K562 (cell line): Measurements from ENCODE around the gene MRPS10. TPM values are rescaled to one million over a fixed set of nuclear protein-coding genes. Genes with fewer than 3 reads are reported as not detected.
A peak's percentile ranks its signal among the peaks of the same experiment; 100 is the strongest.

Source experiments
- ATAC-seq: fragments of 200-7000 bp; cut with Tn5 transposase; 3 replicates; pipeline ENCODE4 v1.9.1; 2020; ENCODE audit warnings: moderate library complexity
- BruUV-seq: library from RNA; stranded (reverse); fragments of 400-500 nt; replicated peaks from 2 replicates; lab custom pipeline; 2021; lab: Mats Ljungman, UMichigan
- CTCF ChIA-PET: fragments of 300-600 bp; formaldehyde crosslinking; extraction: SDS; loops from one replicate; lab custom pipeline; 2021; ENCODE audit warnings: low intra/inter-chr PET ratio; lab: Yijun Ruan, JAX
- POLR2A ChIA-PET: fragments of 300-600, 350-650 bp; sonication (Branson Sonifier 250); formaldehyde crosslinking; extraction: SDS; loops from one replicate; lab custom pipeline; 2021; ENCODE audit warnings: antibody characterized with exemption, inconsistent platforms; lab: Yijun Ruan, JAX
- DNase-seq, 4 experiments: peaks; one replicate each; pipeline versions ENCODE4 v3.0.0 to v3.0.0-alpha.2; 2011 to 2018; ENCODE audit warnings: low spot score in 3 of 4, mixed read lengths in 3 of 4; ENCODE audit errors: extremely low read depth in 1 of 4
- FAIRE-seq: peaks from 2 replicates; lab custom pipeline; 2011; peaks lifted over from hg19 to GRCh38; lab: Jason Lieb, UNC
- H2AFZ ChIP-seq: 2 replicates; pipeline ENCODE4 v1.6.0; 2011; ENCODE audit warnings: low read depth, low read length, control low read depth, inconsistent platforms
- H3K27ac ChIP-seq: fragments of 200-600 bp; 3 replicates; pipeline ENCODE4 v1.8.0; 2011; ENCODE audit warnings: low read depth, mild to moderate bottlenecking, control low read depth, inconsistent platforms, low read length, moderate library complexity, mixed read lengths; ENCODE audit errors: extremely low read depth
- H3K27me3 ChIP-seq, 2 experiments: fragments of 300-600 bp in 1 of 2; 2 replicates in 1 of 2; 3 replicates in 1 of 2; pipeline versions ENCODE4 v1.6.0 to v1.8.0; 2011; ENCODE audit warnings: inconsistent platforms in 2 of 2, low read length in 2 of 2, mild to moderate bottlenecking in 1 of 2, mixed read lengths in 1 of 2, moderate library complexity in 1 of 2; ENCODE audit not compliant: control insufficient read depth in 2 of 2, insufficient read depth in 2 of 2
- H3K36me3 ChIP-seq: fragments of 300-600 bp; 3 replicates; pipeline ENCODE4 v1.8.0; 2011; ENCODE audit warnings: mild to moderate bottlenecking, low read length, inconsistent platforms; ENCODE audit not compliant: control insufficient read depth, insufficient read depth
- H3K4me1 ChIP-seq, 2 experiments: fragments of 200-600 bp in 1 of 2; replicated peaks in 1 of 2; 2 replicates in 1 of 2; 3 replicates in 1 of 2; pipeline versions ENCODE4 v1.5.1 to v1.8.0; 2011; ENCODE audit warnings: inconsistent platforms in 2 of 2, low read length in 2 of 2, mild to moderate bottlenecking in 1 of 2, mixed read lengths in 1 of 2, moderate library complexity in 1 of 2; ENCODE audit not compliant: control insufficient read depth in 2 of 2, insufficient read depth in 2 of 2
- H3K4me2 ChIP-seq: 2 replicates; pipeline ENCODE4 v1.6.1; 2011; ENCODE audit warnings: low read length, control low read depth, inconsistent platforms, mixed read lengths; ENCODE audit not compliant: insufficient read depth
- H3K4me3 ChIP-seq: fragments of 200-600 bp; sonication (generic), shearing (Covaris generic); 2 replicates; pipeline ENCODE4 v1.5.1; 2016; ENCODE audit warnings: control low read depth, inconsistent platforms
- H3K79me2 ChIP-seq: fragments of 200-600 bp; 3 replicates; pipeline ENCODE4 v1.8.0; 2011; ENCODE audit warnings: low read length, inconsistent platforms; ENCODE audit not compliant: control insufficient read depth, insufficient read depth
- H3K9ac ChIP-seq, 2 experiments: 2 replicates each; pipeline versions ENCODE4 v1.6.0 to v1.6.1; 2011; ENCODE audit warnings: low read depth in 2 of 2, low read length in 2 of 2, control low read depth in 1 of 2, inconsistent platforms in 1 of 2, mild to moderate bottlenecking in 1 of 2, mixed read lengths in 1 of 2; ENCODE audit not compliant: insufficient read depth in 1 of 2
- H3K9me1 ChIP-seq: one replicate; pipeline ENCODE4 v1.6.0; 2011; ENCODE audit warnings: inconsistent platforms, mild to moderate bottlenecking, low read length, moderate library complexity; ENCODE audit not compliant: control insufficient read depth, insufficient read depth
- H3K9me3 ChIP-seq: replicated peaks from 2 replicates; pipeline ENCODE4 v1.5.1; 2011; ENCODE audit warnings: low read depth, low read length, inconsistent platforms; ENCODE audit not compliant: control insufficient read depth, insufficient read depth
- H4K20me1 ChIP-seq: replicated peaks from 2 replicates; pipeline ENCODE4 v1.6.1; 2011; ENCODE audit warnings: low read length, inconsistent platforms, mixed read lengths; ENCODE audit not compliant: control insufficient read depth, insufficient read depth
- BHLHE40 ChIP-seq: IDR thresholded peaks from 2 replicates; pipeline ENCODE4 v1.6.1; 2011; ENCODE audit warnings: low read length, improper control_type of control experiment
- CREM ChIP-seq: IDR thresholded peaks from 2 replicates; pipeline ENCODE4 v1.6.1; 2014; ENCODE audit warnings: antibody characterized with exemption, low read depth
- KHSRP ChIP-seq: fragments of 450-650 bp; IDR thresholded peaks from 2 replicates; pipeline ENCODE4 v1.6.1; 2017
- RAD21 ChIP-seq, 2 experiments: fragments of 250-450 bp in 1 of 2; fragments of 450-650 bp in 1 of 2; sonication (Bioruptor Pico) in 1 of 2; formaldehyde crosslinking in 1 of 2; IDR thresholded peaks in 1 of 2; conservative IDR thresholded peaks in 1 of 2; 2 replicates each; pipeline versions ENCODE4 v1.4.0 to v1.8.0; 2020 to 2022; ENCODE audit warnings: mild to moderate bottlenecking in 2 of 2, moderate library complexity in 1 of 2
- RB1 ChIP-seq: fragments of 450-650 bp; IDR thresholded peaks from 2 replicates; pipeline ENCODE4 v1.6.1; 2017; ENCODE audit warnings: low read depth, mild to moderate bottlenecking
- SLC30A9 ChIP-seq: fragments of 250-450 bp; sonication (Bioruptor Pico); IDR thresholded peaks from 2 replicates; pipeline ENCODE4 v1.8.0; 2022; ENCODE audit warnings: mild to moderate bottlenecking, moderate library complexity
- SMC3 ChIP-seq: conservative IDR thresholded peaks from 2 replicates; pipeline ENCODE4 v1.6.1; 2011; ENCODE audit warnings: low read depth, low read length, improper control_type of control experiment; ENCODE audit not compliant: insufficient read depth
- TEAD4 ChIP-seq, 2 experiments: sonication (generic) in 1 of 2; formaldehyde crosslinking in 1 of 2; IDR thresholded peaks; 2 replicates each; pipeline versions ENCODE4 v1.6.1 to v1.8.0; 2012 to 2022; ENCODE audit warnings: borderline replicate concordance in 1 of 2, inconsistent platforms in 1 of 2, low read length in 1 of 2, mild to moderate bottlenecking in 1 of 2, missing genetic modification reagents in 1 of 2
- TFAM ChIP-seq: fragments of 250-450 bp; sonication (Bioruptor Pico); conservative IDR thresholded peaks from 2 replicates; pipeline ENCODE4 v1.5.0; 2021; ENCODE audit warnings: mild to moderate bottlenecking, moderate library complexity
- TOE1 ChIP-seq, 2 experiments: fragments of 450-650 bp in 1 of 2; sonication (generic) in 1 of 2; formaldehyde crosslinking in 1 of 2; IDR thresholded peaks; 2 replicates each; pipeline versions ENCODE4 v1.7.1 to v1.8.0; 2016 to 2022; ENCODE audit warnings: borderline replicate concordance in 2 of 2, mild to moderate bottlenecking in 2 of 2, antibody characterized with exemption in 1 of 2, inconsistent platforms in 1 of 2, low read depth in 1 of 2, missing genetic modification reagents in 1 of 2, moderate library complexity in 1 of 2
- ZFX ChIP-seq: sonication (generic); formaldehyde crosslinking; IDR thresholded peaks from 2 replicates; pipeline ENCODE4 v1.8.0; 2022; ENCODE audit warnings: mild to moderate bottlenecking, missing genetic modification reagents, moderate library complexity
- WGBS: fragments of 100-300 bp; shearing (Covaris generic); methylation state at CpG from one replicate; pipeline ENCODE4 v1.1.6; 2016; ENCODE audit warnings: low coverage, mixed read lengths; ENCODE audit not compliant: insufficient coverage; ENCODE audit errors: missing lambda C conversion rate; 5-methylcytosine and 5-hydroxymethylcytosine counted together
- in situ Hi-C: fragments of 300-500 bp; cut with MboI; formaldehyde crosslinking; loops from 4 replicates; pipeline ENCODE4 v1.15.0; 2018; ENCODE audit warnings: inconsistent platforms, mixed read lengths
- intact Hi-C: fragments of 100-400 bp; cut with micrococcal nuclease; formaldehyde crosslinking; loops from 2 replicates; pipeline ENCODE4 v1.14.2; 2022
- polyA plus RNA-seq, 8 experiments: library from polyadenylated mRNA; depleted of rRNA in 4 of 8; stranded (reverse) in 5 of 8; unstranded in 3 of 8; fragments of >200 nt; fragmentation: Nextera tagmentation in 2 of 8; fragmentation: Illumina TruSeq in 1 of 8; extraction: Ambion mirVana in 2 of 8; extraction: Trizol in 1 of 8; gene quantifications; 2 replicates each; pipeline versions ENCODE4 v1.2.1 to v1.2.3, GENCODE V29; 2011 to 2014; ENCODE audit warnings: inconsistent platforms in 1 of 8, missing spikeins in 1 of 8
- total RNA-seq, 7 experiments: library from RNA; depleted of rRNA in 6 of 7; stranded (reverse); fragments of >200 nt in 6 of 7; fragmentation: Illumina TruSeq in 2 of 7; extraction: Trizol in 2 of 7; gene quantifications; 2 replicates each; pipeline versions ENCODE4 v1.2.1 to v1.2.3, GENCODE V29; 2011 to 2021; ENCODE audit warnings: low replicate concordance in 1 of 7
- TF ChIP-seq, protein P1 (sequence below): fragments of 200-800 bp; sonication (Bioruptor generic); IDR thresholded peaks from 2 replicates; pipeline ENCODE4 v1.6.1; 2017; ENCODE audit warnings: missing genetic modification characterization, missing compliant biosample characterization
- TF ChIP-seq, protein P2 (sequence below): sonication (generic); formaldehyde crosslinking; IDR thresholded peaks from 2 replicates; pipeline ENCODE4 v1.8.0; 2022; ENCODE audit warnings: mild to moderate bottlenecking, missing genetic modification reagents, borderline replicate concordance

MRPS10 gene
- total and polyA plus RNA-seq, 9 of the 15 experiments (the other 6 are each of a cell fraction or from before 2014, with no cell fraction given): 48.6 to 166 (median 93.7) TPM

- in situ Hi-C loops (no loop called here), intact Hi-C loops (loop anchor here (5.0 to 10.0 kb wide), 2 partner anchors 286 to 464 kb away; partner anchors contain the start of gene PRPH2)
- ATAC-seq: peak; percentile 90
- peak overlapping the region; percentile 71; the same call in 1 of the 2 replicates for H3K4me2 ChIP-seq
- peaks cover 38 to 47% of the 10 kb centered on the region in 2 experiments for H3K27me3 ChIP-seq
- H2AFZ ChIP-seq: peak overlapping the region; percentile 87
- H4K20me1 ChIP-seq: no peaks in the 10 kb centered on the region
- CTCF ChIA-PET: interaction anchor here (0.9 to 1.1 kb wide), 3 partner anchors 271 to 290 kb away, joined by 3 read pairs; no protein-coding TSS in a partner anchor
- 6% methylated on average over 7 of the region's 11 CpGs for WGBS
- BruUV-seq: no TSS peak
- H3K79me2 ChIP-seq: no peaks in the 10 kb centered on the region
- FAIRE-seq: no peak
- no peak overlapping the region for H3K27ac ChIP-seq
- H3K9me3 ChIP-seq: no peaks in the 10 kb centered on the region
- peak overlapping the region in 1 of 2 experiments; percentile 73; a peak in 1 of 4 replicates for H3K9ac ChIP-seq
- H3K36me3 ChIP-seq: no peaks in the 10 kb centered on the region
- peaks cover 9 to 21% of the 10 kb centered on the region in 2 experiments for H3K4me1 ChIP-seq
- no peak overlapping the region for H3K4me3 ChIP-seq
- peak; percentile 57 to 82 (median 81) for DNase-seq
- no peaks in the 10 kb centered on the region for H3K9me1 ChIP-seq
- POLR2A ChIA-PET: no interaction called here
- TF ChIP-seq CREM (0 out of 2 replicates have a peak, but pooled peaks have one; percentile 1), TFAM (CRISPR knock-in tag) (no peak), BHLHE40 (0 out of 2 replicates have a peak, but pooled peaks have one; percentile 0), ZFX (0 out of 2 replicates have a peak, but pooled peaks have one; percentile 29), RB1 (0 out of 2 replicates have a peak, but pooled peaks have one; percentile 8), RAD21 (CRISPR knock-in tag; conservative IDR thresholded peaks at IDR 0.05 in 1 of 2, IDR thresholded peaks at IDR 0.05 in 1 of 2) (peak; percentile 44 to 63), SLC30A9 (CRISPR knock-in tag) (no peak), TOE1 (IDR thresholded peaks at IDR 0.05; ENCODE audit: borderline replicate concordance) (0 out of 2 replicates have a peak, but pooled peaks have one; percentile 15), TOE1 (CRISPR knock-in tag; IDR thresholded peaks at IDR 0.05; ENCODE audit: borderline replicate concordance, low read depth) (no peak), KHSRP (no peak), SMC3 (peak; percentile 46; the same call in 1 of the 2 replicates), TEAD4 (IDR thresholded peaks at IDR 0.05; ENCODE audit: low read length) (no peak), TEAD4 (CRISPR knock-in tag; IDR thresholded peaks at IDR 0.05; ENCODE audit: borderline replicate concordance) (no peak)
- TF ChIP-seq, protein P1, sequence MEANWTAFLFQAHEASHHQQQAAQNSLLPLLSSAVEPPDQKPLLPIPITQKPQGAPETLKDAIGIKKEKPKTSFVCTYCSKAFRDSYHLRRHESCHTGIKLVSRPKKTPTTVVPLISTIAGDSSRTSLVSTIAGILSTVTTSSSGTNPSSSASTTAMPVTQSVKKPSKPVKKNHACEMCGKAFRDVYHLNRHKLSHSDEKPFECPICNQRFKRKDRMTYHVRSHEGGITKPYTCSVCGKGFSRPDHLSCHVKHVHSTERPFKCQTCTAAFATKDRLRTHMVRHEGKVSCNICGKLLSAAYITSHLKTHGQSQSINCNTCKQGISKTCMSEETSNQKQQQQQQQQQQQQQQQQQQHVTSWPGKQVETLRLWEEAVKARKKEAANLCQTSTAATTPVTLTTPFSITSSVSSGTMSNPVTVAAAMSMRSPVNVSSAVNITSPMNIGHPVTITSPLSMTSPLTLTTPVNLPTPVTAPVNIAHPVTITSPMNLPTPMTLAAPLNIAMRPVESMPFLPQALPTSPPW (CRISPR knock-in tag): peak; percentile 40; the same call in 1 of the 2 replicates
- TF ChIP-seq, protein P2, sequence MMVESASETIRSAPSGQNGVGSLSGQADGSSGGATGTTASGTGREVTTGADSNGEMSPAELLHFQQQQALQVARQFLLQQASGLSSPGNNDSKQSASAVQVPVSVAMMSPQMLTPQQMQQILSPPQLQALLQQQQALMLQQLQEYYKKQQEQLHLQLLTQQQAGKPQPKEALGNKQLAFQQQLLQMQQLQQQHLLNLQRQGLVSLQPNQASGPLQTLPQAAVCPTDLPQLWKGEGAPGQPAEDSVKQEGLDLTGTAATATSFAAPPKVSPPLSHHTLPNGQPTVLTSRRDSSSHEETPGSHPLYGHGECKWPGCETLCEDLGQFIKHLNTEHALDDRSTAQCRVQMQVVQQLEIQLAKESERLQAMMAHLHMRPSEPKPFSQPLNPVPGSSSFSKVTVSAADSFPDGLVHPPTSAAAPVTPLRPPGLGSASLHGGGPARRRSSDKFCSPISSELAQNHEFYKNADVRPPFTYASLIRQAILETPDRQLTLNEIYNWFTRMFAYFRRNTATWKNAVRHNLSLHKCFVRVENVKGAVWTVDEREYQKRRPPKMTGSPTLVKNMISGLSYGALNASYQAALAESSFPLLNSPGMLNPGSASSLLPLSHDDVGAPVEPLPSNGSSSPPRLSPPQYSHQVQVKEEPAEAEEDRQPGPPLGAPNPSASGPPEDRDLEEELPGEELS: no peak
Observed at GRCh38 chr6:42260972-42261371, 43.3 kb upstream of the MRPS10 start.
